HG02973 (cell line): Measurements from ENCODE around the gene LRRC3B.

ENCODE experiments used
- ATAC-seq: cut with Tn5 transposase; IDR thresholded peaks from one replicate; pipeline ENCODE4 v1.9.1; 2021; ENCODE audit warnings: moderate library complexity; ENCODE audit not compliant: unreplicated experiment

Gene LRRC3B

GRCh38 chr3:26704736-26705135, 82.2 kb downstream of the LRRC3B start:
- ATAC-seq: no peak

GRCh38 chr3:26708501-26708900, 85.9 kb downstream of the LRRC3B start:
- ATAC-seq: no peak

GRCh38 chr3:26712211-26713026, 89.8 kb downstream of the LRRC3B start:
- peak; percentile 70 for ATAC-seq

GRCh38 chr3:26713091-26713490, 90.5 kb downstream of the LRRC3B start:
- ATAC-seq: no peak

- ATAC-seq: no peak
These were observed 91.9 kb downstream of the LRRC3B start for GRCh38 chr3:26714485-26714884.

GRCh38 chr3:26715431-26715830, 92.9 kb downstream of the LRRC3B start:
- ATAC-seq: no peak

- ATAC-seq: no peak
These were observed 95.7 kb downstream of the LRRC3B start for GRCh38 chr3:26718315-26718714.

GRCh38 chr3:26719134-26719533, 96.6 kb downstream of the LRRC3B start:
- no peak for ATAC-seq

GRCh38 chr3:26721047-26721446, 98.5 kb downstream of the LRRC3B start:
- ATAC-seq: no peak

GRCh38 chr3:26731843-26732242, 109.3 kb downstream of the LRRC3B start:
- ATAC-seq: no peak

GRCh38 chr3:26750263-26750662, 127.7 kb downstream of the LRRC3B start:
- ATAC-seq: no peak

GRCh38 chr3:26752466-26752865, 129.9 kb downstream of the LRRC3B start:
- no peak for ATAC-seq

- ATAC-seq: no peak
These were observed 130.5 kb downstream of the LRRC3B start for GRCh38 chr3:26753095-26753494.

- no peak for ATAC-seq
These were observed 135.4 kb downstream of the LRRC3B start for GRCh38 chr3:26757978-26758377.
